Mucosa of gallbladder (tissue), 1 donor: ENCODE results near the gene HES7. TPM values are rescaled to one million over a fixed set of nuclear protein-coding genes. Genes with fewer than 3 reads are reported as not detected.
A peak's percentile ranks its signal among the peaks of the same experiment; 100 is the strongest.
"Not testable (repeated sequence)": the region's sequence is repeated elsewhere in the genome, so short reads cannot be mapped to it uniquely, and the experiment has no call there.

ENCODE experiments used
- DNase-seq: peaks from one replicate; pipeline ENCODE4 v3.0.0-alpha.2; 2020; ENCODE audit warnings: low spot score
- total RNA-seq: library from RNA; stranded (reverse); gene quantifications from one replicate; pipeline ENCODE4 v1.2.1, GENCODE V29; 2021
- donor health status: DM: no; HTN: no; CAD: no.

The HES7 gene
- total RNA-seq, 1 donor from 2014 or later, result 0.78 TPM

DNA sequence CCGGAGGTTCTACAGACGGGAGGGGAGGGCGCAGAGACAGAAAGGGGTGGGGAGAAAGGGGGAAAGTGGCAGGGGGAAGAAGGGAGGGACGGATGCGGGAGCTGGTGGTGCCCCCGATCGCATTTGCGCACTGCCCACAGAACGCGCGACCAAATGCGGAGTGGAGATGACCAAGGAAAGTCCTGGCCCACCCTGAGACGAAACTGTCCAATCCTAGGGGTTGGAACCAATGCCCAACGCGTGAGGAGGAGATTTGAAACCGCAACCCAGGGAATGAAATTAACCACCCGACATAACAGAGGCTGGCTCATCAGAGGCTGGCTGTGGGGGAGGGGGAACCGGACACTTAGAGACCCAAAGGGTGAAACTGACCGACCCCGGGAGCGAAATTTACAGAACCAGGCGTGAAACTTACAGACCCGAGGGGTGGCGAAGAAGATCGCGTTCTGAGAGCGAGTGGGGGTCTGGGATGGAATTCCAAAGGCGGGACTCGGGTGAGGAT, 1.4 kb downstream of the HES7 start:
- no peak for DNase-seq

DNA sequence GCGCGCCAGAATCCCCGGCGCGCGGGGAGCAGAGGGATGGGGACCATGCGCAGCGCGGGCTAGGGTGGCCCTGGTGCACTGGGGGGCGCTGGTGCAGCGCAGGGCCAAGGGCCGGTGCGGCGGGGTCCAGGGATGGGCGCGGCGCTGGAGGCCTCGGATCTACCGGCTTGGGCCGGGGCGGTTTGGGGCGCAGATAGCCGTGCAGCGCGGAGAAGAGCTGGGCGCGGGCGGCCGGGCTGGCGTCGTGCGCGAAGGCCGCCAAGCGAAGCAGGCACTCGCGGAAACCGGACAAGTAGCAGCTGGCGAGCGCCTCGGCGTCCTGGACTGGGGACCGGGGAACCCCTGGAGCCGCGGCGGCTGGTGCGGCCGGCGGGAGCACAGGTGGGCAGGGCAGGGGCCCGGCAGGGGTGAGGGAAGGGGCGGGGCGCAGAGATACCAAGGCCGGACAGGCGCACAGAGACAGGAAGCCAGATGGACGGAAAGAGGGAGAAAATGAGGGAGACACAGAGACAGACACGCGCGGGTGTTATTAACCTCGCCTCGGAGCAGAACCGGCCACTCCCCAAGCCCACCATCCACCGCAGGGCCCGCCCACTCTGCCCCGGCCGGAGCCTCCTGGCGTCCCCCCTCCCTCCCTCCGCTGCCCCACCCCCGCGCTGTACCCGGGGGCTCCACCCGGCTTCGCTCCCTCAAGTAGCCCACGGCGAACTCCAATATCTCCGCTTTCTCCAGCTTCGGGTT, 2.1 kb downstream of the HES7 start:
- DNase-seq, result no peak

DNA sequence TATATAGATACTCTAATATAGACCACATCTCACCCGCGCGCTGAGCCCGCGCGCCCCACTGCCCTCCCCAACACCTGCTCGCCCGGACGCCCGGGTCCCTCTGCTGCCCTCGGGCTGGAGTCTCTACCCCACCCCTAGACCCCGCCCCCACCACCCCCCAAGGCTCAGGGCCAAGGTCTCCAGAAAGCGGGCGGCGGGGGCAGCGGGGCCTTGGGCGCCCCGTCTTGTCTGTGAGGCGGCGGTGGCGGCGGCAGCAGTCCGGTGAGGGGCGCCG, 2.6 kb downstream of the HES7 start:
- no peak for DNase-seq

DNA sequence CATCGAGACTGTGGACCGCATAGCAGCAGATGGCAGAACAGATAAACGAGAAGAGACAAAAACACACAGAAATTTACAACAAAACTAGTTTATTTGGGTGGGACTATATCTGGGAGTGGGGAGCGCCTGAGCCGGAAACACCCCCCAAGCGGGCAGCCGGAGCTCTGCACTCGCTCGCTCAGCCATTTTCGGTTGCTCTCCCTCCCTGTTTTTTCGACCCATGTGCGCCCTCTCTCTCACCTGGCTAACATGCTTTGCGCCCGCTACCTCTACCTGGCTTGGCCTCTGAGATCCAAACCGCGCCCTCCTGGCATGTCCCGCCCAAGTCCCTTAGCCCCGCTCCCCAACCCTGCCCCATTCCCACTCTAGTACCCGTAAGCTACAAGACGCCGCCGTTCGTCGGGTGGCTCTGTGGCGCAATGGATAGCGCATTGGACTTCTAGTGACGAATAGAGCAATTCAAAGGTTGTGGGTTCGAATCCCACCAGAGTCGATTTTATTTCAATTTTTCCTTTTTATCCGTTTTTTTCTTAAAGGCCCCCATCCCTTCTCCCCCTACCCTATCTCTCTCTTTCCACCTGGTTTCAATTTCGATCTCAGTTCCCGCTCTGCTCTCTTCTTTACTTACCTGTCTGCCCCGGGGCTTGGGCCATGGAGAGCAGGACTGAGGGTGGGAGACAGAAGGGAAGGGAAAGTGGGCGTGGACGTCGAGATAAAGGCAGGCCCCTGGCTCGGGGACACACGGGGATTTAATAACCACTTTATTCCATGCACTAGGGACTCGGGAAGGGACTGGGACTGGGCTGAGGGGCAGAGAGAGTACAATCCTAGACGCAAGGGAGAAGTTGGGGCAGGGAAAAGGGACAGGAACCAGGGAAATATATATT, 3.1 kb downstream of the HES7 start:
- DNase-seq, result no peak

DNA sequence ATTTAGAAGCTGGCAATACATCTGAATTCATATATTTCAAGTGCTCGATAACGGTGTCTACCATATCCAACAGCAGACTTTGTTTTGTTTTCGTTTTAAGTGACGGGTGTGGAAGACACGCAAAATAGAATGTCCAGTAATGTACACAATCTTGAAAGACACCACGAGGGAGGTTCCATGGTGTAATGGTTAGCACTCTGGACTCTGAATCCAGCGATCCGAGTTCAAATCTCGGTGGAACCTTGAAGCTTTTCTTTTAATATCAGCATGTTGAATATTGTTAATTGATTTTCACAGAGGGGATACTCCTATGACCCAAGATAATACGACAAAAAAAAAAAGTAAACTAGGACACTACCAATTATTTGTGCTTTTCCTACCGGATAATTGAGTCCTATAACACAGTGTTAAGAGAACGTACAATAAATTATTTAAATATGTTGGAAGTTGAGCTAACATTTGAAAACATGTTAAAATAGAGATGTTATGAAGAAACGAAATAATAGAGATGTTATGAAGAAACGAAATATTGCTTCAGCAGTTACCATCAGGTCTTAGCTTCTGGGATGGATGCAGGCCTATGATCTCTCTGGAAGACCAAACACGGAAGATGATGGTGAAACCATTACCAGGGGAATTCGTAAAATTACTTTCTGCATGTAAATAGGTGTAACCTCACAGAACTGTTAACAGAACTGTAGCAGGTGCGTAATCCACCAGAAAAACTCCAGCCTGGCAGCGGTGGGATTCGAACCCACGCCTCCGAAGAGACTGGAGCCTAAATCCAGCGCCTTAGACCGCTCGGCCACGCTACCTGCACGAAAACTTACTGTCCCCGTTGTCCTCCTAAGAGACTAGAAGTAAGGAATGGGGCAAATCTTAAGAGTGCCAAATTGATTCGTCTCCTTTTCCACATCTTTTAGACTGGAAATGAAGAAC, 4.1 kb downstream of the HES7 start:
- peak; percentile 86 for DNase-seq

DNA sequence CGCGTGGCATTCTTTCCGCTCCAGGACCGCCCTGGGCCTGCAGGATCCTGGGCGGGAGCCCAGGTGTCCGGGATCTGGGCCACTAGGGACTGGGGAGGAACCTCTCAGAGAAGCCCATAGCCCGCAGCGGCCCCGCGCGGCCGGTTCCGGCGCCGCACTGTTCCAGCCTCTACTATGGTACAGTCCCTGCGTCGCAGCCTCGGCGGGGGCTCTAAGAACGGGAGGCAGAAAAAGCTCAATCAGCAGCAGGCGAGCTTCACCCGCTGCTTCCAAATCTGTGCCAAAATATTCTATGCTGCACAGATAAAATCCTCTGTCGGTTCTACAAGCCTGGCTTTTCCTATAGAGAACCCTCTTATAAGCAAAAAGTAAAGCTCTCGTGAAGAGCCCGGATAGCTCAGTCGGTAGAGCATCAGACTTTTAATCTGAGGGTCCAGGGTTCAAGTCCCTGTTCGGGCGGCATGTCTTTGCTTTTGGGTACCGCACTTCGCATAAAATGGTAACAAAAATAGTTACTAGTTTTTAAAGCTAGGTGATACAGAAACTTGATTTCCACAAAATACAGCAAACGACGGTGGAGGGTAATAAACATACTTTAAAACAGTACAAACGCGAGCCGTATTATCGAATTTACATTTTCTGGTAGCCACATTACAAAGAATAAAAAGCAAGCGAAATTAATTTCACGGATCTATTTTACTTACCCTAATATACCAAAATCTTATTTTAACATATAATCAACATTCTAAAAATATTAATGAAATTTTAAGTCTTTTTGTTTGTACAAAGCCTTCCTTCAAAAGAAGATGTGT, 4.9 kb downstream of the HES7 start:
- DNase-seq, result peak; percentile 86

DNA sequence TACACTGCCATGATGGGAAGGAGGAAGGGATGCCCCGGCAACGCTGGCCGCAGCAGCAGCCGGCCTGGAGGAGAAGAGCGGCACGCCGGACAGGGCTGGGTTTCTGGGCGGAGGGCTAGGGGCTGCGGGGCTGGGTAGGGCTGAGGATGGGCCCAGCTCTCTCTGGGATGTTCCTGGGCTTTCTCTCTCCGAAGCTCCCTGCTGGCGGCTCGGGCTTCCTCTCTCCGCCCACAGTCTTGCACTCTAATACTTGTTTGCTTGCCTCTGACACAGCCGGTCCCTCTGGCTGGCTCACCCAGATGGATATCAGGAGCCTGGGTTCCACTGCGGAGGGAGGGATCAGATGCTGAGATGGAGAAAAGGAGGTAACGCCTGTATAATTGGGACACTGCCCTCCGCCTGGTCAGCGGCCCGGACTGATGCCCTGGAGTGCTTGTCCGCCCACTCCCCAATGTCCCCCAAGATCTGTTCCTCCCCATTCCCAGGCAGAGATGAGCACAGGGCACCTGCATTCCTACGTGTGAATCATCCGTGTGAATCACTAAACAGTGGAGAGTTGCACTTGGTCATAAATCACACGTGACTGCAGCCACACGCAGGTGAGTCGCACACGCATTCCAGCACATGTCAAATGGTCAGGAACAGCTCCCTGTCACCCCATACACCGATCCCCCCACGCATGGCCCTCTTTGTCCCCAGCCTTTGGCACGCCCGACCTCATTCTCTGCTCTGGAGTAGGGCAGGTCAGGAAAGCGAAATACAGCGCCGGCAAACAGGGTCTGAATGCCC, 5.7 kb downstream of the HES7 start, which contains the start of gene ALOXE3:
TSS of gene ALOXE3 (minus strand) at position 535 of the 789 bp plus-strand sequence. CDS start at position 11, 524 bp downstream.
- peak; percentile 63 for DNase-seq

DNA sequence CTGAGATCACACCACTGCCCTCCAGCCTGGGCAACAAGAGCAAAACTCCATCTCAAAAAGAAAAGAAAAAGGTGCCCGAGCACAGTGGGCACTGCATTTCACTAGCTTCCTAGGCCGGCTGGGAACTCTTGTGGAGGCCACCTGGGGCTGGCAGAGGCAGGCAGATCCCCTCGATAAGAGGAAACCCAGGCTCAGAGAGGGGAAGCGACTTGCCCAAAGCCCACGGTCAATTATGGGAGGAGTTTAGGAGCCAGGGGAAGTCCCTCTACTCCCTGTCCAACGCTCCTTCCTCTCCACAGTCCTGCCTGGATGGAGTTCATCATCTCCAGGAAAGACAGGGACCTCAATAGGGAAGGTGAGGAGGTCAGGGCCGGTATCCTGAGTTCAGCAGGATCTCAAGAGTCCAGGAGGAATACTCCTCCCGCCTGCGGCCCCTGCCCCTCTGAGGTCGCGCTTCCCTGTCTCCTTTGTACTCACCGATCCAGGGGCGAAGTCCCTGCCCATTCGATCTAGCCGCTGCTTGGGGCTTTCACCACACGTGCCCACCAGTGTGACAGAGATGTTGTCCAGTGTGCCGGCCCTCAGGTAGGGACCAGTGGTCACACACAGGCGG, 6.4 kb downstream of the HES7 start:
- no peak for DNase-seq

DNA sequence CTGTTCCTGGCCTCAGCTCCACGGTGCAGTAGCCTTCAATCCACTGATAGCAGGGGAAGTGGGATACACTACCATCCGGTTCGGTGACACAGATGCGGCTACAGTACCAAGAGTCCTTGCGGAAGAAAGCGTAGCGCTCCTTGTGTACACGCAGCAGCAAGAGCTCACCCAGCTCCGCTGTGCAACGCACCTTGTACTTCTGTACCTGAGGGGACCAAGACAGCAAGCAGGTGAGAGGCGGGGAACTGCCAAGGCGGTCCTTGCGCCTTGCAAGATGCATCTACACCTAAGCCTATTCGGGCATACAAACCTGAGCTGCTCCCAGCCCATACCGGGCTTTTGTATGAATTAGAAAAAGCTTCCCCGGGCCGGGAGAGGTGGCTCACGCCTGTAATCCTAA, 7.1 kb downstream of the HES7 start:
- no peak for DNase-seq

DNA sequence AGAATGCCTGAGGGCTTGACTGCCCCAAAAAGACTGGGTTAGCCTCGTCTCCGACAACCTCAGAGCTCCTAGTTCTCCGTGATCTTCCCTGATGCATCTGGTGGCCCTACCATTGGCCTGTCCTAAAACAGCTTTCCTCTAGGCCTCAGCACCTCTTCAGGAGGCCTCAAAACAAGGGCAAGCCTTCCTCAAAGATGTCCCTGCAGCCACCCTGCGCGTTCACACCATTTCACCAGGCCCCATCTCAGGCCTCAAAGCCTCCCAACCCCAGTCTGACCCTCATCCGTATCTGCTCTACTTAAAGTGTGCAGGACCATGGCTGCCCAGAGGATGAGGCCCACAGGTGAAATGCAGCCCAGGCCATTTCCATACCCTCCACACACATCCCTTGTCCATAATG, 13.0 kb downstream of the HES7 start:
- no peak for DNase-seq

DNA sequence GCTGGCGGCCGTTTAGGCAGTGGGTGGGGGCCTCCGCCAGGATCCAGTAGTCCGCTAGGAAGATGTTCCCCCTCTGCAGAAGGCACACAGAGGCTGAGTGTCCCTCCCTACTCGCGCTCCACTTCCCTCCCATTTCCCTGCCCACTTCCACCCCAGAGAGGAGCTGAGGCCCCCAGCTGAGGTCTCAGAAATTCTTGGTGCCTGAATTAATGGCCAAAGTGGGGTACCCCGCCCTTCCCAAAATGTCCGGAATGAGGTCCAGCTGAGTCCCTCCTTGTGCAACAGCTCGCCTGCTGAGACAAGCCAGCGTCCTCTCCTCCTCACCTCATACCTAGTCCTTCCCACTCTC, 13.5 kb downstream of the HES7 start:
- no peak for DNase-seq

DNA sequence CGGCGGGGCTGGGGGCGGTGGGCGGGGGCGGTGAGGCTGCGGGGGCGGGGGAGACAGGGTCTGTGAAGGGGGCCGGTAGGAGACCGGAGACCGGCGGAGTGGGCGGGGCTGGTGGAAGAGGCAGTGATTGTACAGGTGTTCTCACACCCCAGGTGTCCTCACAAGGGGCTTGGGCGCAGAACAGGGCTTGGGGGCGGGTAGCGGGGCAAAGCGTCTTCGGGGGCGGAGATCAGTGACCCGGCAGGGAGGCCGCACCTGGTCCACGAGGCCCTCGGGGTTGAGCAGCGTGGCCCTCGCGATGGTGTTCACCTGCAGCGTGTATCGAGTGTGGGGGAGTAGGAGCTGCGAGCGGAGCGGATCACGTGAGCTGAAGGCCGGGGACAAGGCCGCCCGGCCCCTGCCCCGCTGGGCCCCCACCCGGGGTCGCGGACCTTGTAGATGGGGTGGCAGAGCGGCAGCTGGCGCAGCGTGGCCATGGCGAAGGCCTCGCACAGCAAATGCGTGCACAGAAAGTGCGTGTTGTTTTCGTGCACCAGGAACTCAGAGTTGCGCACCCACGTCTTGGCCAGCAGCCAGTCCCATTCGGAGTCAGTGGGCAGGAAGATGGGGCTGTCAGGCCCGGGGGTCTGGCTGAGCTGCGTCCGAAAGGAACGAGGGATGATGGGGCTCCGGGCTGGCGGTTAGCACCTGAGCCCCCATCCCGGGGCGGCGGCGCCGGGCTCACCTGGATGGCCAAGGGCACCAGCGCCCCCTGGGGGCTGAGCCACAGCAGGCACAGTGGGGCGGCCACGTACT, 14.0 kb downstream of the HES7 start:
- DNase-seq, result no peak

DNA sequence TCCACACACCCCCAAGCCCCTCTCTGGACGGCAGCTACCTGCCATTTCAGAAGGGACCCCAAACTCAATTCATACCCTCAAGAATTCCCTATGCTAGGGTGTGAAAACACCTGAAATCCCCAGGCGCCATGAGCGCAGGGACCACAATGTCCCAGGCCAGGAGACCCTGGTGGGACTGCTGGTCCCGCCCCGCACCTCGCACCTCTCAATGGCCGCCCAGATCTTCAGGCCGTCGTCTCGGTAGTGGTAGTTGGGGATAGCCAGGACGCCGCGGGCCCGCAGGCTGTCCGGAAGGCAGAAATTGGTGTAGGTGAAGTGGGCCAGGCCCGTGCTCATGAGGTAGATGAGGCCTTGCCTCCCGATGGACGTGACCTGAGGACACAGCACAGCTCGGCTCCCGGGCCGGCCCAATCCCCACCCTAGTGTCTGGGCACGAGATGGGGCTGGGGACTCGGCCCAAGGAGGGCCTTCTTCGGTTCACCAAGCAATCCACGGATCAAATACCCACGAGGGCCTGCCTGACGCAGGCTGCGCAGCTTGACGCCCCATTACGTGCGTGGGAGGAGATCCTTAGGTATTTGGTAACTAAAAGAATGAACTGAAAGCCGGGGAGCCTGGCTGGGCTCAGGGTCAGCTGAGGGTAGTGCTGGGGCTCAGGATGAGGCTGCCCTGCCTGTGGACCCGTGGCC, 14.8 kb downstream of the HES7 start:
- DNase-seq, result no peak

DNA sequence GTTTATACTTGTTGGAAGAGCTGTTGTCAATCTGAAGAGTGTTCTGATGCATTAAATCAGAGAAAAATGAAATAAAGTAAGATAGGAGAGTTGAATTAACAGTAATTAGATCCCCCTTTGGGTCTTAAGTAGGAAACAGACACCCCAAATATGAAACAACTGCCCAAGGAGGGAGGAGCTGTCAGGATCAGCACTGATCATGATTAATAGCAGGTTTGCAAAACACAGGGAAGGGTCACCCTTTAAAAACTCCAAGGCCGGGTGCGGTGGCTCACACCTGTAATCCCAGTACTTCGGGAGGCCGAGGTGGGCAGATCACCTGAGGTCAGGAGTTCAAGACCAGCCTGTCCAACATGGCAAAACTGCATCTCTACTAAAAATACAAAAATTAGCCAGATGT, 16.9 kb downstream of the HES7 start:
- DNase-seq, result not testable (repeated sequence)

DNA sequence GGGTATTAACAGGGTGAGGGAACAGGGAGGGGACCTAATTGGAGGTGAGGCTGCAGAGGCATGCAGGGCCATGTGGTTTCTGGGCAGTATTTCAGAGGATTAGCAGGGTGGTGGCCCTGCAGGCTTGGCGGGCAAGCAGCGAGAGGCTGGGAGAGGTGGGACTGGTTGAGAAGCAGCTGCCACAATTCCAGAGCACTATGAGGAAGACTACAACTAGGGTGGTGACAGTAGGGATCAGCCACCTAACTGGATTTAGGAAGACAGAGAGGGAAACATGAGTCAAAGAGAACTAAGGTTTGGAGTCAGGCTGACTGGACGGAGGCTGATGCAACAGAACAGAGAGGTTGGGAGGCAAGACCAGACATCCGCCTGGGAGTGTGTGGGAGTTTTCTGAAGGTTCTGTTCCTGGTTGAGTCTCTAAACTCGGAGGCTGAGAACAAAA, 17.9 kb downstream of the HES7 start:
- DNase-seq, result no peak

DNA sequence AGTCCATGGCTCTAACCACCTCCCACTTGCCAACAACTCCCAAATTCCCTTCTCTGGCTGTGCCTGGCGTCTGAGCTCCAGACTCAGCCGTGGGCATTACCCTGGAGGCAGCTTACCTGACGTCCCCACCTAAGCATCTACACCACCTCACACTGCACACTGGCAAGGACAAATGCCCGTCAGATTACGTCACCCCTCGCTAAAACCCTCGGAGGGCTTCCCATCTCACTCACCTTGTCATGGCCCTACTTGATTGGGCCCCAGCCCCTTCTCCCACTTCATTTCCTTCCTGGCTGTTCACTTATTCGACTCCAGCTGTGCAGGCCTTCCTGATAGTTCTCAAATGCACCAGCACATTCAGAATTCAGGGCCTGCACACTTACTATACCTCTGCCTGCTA, 19.0 kb downstream of the HES7 start:
- no peak for DNase-seq

DNA sequence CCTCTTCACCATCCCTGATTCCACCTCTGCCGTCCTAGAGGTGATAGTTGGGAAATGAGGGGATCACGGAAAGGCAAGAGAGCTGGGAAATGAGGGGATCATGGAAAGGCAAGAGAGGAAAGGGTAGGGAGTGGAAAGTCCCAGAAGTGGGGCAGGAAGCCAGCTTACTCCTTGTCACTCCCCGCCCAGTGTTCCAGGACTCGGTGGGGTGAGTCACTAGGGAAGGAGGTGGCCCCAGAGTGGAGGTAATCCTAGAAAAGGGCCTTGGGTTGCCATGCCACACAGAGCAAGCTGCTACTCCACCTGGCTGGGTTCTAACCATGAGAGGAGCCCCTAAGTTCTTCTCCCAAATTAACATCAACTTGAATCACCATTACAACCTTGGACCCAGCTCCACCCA, 20.4 kb downstream of the HES7 start:
- DNase-seq, result no peak

DNA sequence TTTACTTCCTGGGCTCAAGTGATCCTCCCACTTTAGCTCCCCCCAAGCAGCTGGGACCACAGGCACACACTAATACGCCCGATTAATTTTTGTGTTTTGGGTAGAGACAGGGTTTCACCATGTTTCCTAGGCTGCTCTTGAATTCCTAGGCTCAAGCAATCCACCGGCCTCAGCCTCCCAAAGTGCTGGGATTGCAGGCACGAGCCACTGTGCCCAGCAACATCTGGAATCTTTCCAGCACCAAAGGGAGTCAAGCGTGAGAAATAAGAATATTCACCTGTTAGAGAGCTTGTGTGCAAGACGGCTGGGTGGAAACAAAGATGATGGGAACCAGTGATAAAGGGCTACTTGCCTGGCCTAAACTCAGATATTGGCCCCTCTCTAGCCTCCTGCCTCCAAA, 22.2 kb downstream of the HES7 start:
- DNase-seq, result no peak
